GM19438 (cell line): ENCODE data around the gene PEX11A.

ENCODE experiments used
- ATAC-seq: cut with Tn5 transposase; IDR thresholded peaks from one replicate; pipeline ENCODE4 v1.9.1; 2021; ENCODE audit warnings: low read depth; ENCODE audit not compliant: unreplicated experiment

The PEX11A gene

GRCh38 chr15:89657686-89658200, 32.8 kb downstream of the PEX11A start:
- no peak for ATAC-seq

DNA sequence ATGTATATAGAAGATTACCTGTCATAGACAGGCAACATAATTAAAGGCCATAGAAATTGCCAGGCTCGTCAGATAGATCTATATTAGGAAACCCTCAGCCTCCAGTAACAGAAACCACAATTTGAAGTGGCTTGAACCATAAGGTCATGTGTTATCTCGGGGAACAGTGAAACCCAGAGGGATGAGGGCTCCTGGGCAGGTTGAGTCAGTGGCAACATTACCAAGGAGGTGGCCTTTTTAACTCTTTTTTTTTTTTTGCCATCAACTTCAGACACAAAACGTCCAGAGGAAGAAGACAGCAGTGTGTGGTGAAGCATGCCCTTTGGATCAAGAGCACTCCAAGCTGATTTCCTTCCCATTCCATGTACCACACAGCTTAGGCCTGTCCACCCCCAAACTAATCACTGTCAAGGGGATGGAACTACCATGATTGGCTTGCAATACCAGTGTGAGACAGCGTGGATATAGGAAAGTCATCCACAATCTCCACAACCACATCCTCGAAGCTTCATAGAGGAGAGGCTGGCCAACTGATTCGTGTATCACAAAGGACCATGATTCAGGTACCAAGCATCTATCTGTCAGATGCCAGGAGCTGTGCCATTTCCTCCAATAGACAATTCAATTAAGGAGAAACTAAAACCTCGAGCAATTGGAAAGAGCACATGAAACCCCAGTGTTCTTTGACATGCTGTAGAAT, 34.3 kb downstream of the PEX11A start:
- ATAC-seq = no peak

DNA sequence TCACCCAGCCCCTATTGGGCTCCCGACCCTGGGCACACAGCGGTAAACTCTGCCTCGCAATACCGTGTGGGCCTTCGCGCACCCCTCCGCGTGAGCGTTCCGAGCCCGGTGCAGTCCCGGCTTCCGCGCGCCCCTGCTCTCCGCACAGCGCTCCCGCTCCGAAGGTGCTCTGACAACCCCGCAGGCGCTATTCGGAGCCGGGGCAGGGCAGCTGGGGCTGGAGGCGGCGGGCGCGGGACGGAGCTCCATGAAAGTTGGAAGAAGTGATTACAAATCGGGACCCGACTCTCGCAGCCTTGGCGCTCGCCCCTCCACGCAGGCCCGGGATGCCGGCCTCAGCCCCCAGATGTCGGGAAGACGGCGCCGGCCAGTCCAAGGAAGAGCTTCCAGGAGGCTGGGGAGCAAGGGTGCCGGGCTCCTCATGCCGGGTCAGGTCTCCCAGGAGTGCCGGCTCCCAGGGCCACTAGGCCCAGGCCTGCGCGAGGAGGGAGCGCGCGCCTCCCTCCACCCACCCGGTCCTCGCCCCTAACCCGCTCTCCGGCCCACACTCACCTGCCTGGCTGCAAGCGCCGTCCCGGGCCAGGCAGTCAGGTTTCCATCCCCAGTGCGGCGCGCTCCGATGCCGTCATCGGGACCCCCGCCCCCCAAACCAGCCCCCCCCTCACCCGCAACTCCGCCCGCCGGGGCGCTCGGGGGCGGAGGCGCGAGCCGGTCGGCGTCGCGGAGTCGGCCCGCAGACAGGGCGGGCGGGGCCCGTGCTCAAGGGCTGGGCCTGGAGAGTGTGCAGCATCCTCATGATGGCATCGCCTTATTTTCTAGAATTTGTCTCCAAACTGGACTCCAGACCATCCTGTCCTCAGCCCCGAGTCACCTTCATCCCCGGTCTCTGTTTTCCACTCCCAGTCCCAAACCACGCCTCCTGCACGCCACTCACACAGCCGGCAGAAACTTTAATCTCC, 35.4 kb downstream of the PEX11A start, which contains the start of gene KIF7:
Gene KIF7, minus strand, starts transcription at position 621 of the 959 bp plus-strand sequence. CDS start 2,537 bp downstream, outside the sequence.
- ATAC-seq = no peak

- no peak for ATAC-seq
These were observed 36.2 kb downstream of the PEX11A start for GRCh38 chr15:89654301-89654761.

DNA sequence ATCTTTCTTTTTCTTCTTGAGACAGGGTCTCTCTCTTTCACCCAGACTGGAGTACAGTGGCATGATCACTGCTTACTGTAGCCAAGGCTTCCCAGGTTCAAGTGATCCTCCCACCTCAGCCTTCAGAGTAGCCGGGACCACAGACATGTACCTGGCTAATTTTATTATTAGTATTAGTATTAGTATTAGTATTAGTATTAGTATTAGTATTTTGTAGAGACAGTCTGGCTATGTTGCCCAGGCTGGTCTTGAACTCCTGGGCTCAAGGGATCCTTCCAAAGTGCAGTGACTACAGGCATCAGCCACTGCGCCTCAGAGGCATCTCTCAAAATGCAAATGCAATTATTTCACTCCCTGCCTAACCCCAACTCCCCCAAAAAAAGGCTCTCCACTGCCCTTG, 37.0 kb downstream of the PEX11A start:
- no peak for ATAC-seq

DNA sequence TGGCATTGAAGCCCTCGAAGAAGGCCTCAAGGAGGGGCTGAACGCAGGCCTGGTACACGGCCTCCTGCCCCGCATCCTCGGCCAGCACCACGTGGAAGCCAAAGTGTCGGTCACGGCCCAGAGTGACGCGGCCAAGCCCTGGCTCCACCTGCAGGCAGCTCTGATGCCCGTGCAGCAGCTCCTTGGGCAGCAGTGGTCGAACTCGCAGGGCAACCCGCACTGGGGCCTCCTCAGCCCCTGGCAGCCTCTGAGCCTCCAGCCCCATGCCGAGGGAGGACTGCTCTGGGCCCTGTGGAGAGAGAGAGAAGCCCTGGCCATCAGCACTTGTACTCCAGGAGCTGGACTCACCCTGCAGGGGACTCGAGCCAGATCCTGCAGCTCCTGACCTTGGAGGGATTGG, 37.9 kb downstream of the PEX11A start:
- ATAC-seq = no peak

DNA sequence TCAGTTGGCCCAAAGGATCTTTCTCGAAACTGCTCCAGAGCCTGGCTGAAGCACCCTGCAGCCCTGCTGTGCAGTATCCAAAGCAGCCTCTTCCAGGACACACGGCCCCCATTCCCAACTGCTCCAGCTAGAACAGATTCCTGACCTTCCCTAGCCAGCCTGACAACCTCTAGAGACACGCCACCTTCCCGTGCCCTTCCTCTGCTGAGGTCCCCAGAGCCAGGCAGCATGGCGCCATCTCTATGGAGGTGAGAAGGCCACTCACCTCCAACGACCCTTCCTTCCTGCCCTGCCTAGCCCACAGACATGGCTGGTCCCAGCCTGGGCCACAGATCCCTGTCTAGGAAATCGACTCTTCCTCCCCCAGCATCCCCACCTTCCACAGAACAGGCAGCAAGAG, 38.4 kb downstream of the PEX11A start:
- no peak for ATAC-seq

GRCh38 chr15:89649716-89650115, 40.8 kb downstream of the PEX11A start:
- ATAC-seq = no peak

- no peak for ATAC-seq
These were observed 41.4 kb downstream of the PEX11A start for GRCh38 chr15:89649013-89649625.

DNA sequence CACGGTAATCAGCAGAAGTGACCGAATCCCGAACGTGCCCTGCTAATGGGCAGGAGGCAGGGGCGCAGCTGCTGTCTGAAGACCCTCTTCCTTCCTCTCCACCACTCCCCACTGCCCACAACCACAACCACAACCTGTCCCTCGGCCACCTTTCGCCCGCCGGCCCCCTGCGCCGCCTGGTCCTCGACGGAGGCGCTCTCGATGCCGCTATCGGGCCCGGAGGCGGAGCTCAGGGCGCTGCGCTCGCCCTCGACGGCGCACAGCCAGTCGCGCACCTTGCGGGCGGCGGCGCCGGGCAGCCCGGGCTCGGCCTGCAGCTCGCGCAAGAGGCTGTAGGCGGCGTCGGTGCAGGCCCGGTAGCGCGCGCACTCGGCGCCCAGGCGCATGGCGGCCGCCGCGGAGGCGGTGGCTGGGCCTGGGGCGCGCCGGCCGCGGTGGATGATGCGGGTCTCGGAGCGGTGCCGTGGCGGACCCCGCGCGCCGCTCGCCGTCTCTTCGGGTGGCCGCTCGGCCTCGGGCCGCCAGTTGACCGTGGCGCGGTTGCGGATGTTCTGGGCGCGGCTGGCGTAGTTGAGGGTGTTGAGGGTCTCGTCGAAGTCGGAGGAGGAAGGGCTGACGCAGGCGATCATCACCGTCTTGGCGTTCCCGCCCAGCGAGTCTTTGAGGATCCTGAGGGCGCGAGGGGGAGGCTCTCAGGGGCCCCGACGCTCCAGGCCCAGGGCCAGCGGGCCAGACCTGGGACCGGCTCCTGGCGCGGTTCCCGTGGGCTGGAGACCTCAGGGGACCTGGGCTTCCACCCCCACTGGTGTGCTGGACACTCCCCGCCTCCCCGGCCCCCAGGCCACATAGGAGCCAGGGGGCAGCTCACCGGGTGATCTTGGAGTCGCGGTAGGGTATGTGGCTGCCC, 42.2 kb downstream of the PEX11A start:
- ATAC-seq = no peak

DNA sequence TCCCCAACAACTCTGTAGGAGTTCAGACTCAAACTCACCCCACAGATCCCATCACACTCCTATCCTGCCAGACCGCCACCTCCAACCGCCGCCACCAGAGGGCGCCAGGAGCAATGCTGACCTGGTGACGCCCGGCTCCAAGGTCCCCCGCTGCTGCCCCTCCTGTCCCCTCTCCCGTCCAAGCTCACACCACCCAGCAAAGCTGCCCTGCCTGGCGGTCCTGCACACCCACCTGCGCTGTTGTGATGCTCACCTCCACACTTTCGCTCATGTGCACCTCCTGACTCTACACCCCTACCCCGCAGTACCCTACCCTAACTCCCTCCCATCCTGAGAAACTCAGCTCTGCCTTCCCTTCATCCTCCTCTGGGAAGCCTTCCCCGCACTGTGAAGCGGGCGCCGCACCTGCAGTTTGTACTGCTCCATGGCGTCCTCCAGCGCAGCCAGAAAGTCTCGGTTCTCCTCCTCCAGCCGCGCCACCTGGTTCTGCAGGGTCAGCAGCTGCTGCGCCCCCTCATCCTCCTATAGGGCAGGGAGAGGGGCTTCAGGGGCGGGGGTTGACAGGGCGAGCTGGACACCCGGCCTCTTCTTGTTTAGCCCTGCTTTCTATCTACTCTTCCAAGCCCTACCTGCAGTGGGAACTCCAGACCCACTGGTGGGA, 43.2 kb downstream of the PEX11A start:
- ATAC-seq = no peak

DNA sequence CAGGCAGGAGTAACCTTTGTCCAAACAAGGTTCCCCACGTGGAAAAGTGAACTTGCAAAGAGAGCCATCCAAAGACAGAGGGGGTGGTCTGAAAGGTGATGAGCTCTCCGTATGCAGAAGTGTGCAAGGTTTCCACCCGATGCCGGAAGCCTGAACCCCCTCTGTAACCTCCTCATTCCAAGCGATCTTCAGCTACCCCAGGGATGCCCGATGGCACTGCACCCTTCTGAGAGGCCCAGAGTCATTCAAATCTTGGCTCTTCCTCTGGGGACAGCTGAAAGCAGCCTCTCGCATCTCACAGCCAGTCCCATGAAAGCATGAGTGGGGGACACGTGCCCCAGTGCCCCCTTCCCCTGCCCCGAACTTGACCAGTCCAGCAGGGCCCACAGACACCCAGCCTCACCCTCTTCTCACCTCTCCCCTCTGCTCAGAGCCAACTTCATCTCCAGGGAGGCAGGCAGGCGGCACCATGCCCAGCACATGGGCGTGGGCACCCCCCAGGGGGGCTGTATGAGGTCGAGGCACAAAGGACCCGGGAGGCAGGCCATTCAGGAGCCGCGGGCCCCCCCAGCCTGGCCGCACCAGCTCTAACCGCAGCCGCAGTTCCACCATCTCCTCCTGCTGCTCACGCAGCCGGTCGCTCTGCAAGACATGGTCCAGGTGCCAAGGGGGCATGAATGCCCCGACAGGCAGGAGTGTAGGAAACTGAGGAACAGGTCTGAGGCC, 44.0 kb downstream of the PEX11A start:
- no peak for ATAC-seq

- ATAC-seq = no peak
These were observed 44.9 kb downstream of the PEX11A start for GRCh38 chr15:89645680-89646079.

GRCh38 chr15:89642106-89642505, 48.4 kb downstream of the PEX11A start:
- no peak for ATAC-seq

DNA sequence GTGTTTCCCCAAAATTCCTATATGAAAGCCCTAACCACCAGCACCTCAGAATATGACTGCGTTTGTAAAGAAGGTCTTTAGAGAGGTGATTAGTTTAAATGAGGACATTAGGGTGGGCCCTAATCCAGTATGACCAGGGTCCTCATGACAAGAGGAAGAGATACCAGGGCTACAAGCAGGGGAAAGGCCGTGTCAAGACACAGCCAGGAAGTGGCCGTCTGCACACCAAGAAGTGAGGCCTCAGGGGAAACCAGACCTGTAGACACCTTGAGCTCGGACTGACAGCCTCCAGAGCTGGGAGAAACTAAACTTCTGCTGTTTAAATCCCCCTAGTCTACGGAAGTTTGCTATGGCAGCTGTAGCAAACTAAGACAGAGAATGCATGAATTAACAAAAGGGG, 49.5 kb downstream of the PEX11A start:
- ATAC-seq = no peak

DNA sequence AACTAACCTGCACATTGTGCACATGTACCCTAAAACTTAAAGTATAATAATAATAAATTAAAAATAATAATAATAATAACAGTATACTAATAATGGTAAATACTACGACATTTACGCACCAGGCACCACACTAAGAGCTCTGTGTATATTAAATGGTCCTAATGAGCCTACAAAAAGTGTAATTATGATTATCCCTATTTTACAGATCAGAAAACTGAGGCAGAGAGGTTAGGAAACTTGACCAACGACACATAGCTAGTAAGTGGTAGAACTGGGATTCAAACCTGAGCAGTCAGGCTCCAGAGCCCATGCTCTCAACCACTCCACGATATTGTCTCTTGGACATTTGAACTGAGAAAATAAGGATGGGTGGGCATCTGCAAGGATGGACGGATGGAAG, 50.3 kb downstream of the PEX11A start:
- no peak for ATAC-seq

- no peak for ATAC-seq
These were observed 57.0 kb downstream of the PEX11A start for GRCh38 chr15:89633585-89633984.

DNA sequence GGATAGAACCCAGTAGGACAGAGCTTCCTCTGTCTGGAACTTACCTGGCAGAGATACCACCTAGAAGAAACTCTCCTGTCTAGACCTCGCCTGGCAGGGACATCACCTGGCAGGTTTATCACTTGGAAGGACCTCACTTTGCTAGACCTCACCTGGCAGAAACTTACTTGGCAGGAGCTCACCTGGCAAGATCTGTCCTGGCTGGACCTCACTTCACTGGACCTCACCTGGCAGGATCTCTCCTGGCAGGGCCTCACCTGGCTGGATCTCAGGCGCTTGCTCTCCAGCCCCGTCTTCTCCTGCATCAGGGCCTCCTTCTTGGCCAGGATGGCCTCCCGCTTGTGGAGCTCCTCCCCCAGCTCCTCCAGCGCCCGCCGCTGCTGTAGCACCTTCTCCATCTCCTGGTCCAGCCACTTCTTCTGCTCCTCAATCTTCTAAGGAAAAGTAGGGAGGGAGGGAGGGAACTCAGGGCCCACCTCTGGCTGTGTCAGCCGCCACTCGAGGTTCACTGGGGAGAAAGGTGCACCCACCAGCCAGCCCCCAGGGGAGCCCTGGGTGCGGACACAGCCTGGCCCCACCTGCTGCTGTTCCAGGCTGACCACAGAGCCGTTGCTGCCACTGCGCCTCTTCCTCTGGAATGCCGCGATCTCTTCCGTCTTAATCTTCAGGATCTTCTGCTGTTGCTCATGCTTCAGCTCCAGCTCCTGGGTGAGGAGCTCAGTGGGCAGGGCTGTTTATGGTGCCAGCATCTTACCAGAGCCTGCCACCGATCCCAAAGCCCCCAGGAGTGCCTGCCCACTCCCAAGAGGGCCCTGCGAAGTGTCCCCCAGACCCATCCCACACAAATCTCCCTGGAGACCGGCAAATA, 57.8 kb downstream of the PEX11A start:
- ATAC-seq = no peak
